PC-3 (cell line): ENCODE results near the gene DENND4C. TPM values are rescaled to one million over a fixed set of nuclear protein-coding genes. Genes with fewer than 3 reads are reported as not detected.

Source experiments
- ATAC-seq: fragments of 200-7000 bp; cut with Tn5 transposase; 2 replicates; pipeline ENCODE4 v1.9.1; 2020; ENCODE audit warnings: mild to moderate bottlenecking, moderate library complexity
- BruUV-seq: library from RNA; stranded (reverse); fragments of 400-500 nt; replicated peaks from 2 replicates; lab custom pipeline; 2021; lab: Mats Ljungman, UMichigan
- CTCF ChIA-PET: fragments of 300-600 bp; sonication (Branson Sonifier 250); formaldehyde crosslinking; loops from one replicate; lab custom pipeline; 2022; ENCODE audit warnings: antibody characterized with exemption; lab: Charles Lee
- POLR2A ChIA-PET: fragments of 300-600 bp; sonication (Branson Sonifier 250); formaldehyde crosslinking; loops from one replicate; lab custom pipeline; 2022; ENCODE audit warnings: antibody characterized with exemption; ENCODE audit not compliant: unreplicated experiment; lab: Charles Lee
- DNase-seq: peaks from one replicate; pipeline ENCODE4 v3.0.0-alpha.2; 2015
- H2AFZ ChIP-seq: fragments of 300-600 bp; sonication (generic); 2 replicates; pipeline ENCODE4 v1.6.0; 2016; ENCODE audit warnings: antibody characterized with exemption, low read length
- H3F3A ChIP-seq: fragments of 300-600 bp; sonication (generic); one replicate; pipeline ENCODE4 v1.6.0; 2017; ENCODE audit warnings: antibody characterized with exemption, low read length, control low read depth, mild to moderate bottlenecking; ENCODE audit not compliant: unreplicated experiment
- H3K27ac ChIP-seq: fragments of 300-600 bp; sonication (generic); 2 replicates; pipeline ENCODE4 v1.5.1; 2016; ENCODE audit warnings: mild to moderate bottlenecking, low read length
- H3K27me3 ChIP-seq: fragments of 300-600 bp; sonication (generic); 2 replicates; pipeline ENCODE4 v1.6.1; 2016; ENCODE audit warnings: low read length, mixed read lengths
- H3K36me3 ChIP-seq: fragments of 300-600 bp; sonication (generic); 2 replicates; pipeline ENCODE4 v1.6.1; 2016; ENCODE audit warnings: low read depth, mixed run types, low read length, mixed read lengths
- H3K4me1 ChIP-seq: fragments of 300-600 bp; sonication (generic); 2 replicates; pipeline ENCODE4 v1.5.1; 2016; ENCODE audit warnings: low read length; ENCODE audit not compliant: insufficient read depth
- H3K4me2 ChIP-seq: fragments of 300-600 bp; sonication (generic); 2 replicates; pipeline ENCODE4 v1.6.0; 2016; ENCODE audit warnings: low read length
- H3K4me3 ChIP-seq: fragments of 300-600 bp; sonication (generic); 2 replicates; pipeline ENCODE4 v1.5.1; 2016; ENCODE audit warnings: mild to moderate bottlenecking, low read length, mixed read lengths
- H3K79me2 ChIP-seq: fragments of 300-600 bp; sonication (generic); 2 replicates; pipeline ENCODE4 v1.6.1; 2017; ENCODE audit warnings: low read length, mixed read lengths
- H3K9ac ChIP-seq: fragments of 300-600 bp; sonication (generic); 2 replicates; pipeline ENCODE4 v1.6.0; 2016; ENCODE audit warnings: mild to moderate bottlenecking, low read length
- H3K9me2 ChIP-seq: fragments of 300-600 bp; sonication (generic); replicated peaks from 2 replicates; pipeline ENCODE4 v1.6.1; 2016; ENCODE audit warnings: mixed run types, low read length, mixed read lengths
- H3K9me3 ChIP-seq: fragments of 300-600 bp; sonication (generic); 2 replicates; pipeline ENCODE4 v1.6.1; 2016; ENCODE audit warnings: low read length, mixed read lengths
- H4K20me1 ChIP-seq: fragments of 300-600 bp; sonication (generic); 2 replicates; pipeline ENCODE4 v1.6.1; 2016; ENCODE audit warnings: low read length, mixed read lengths
- EZH2 ChIP-seq: fragments of 300-600 bp; sonication (generic); IDR thresholded peaks from one replicate; pipeline ENCODE4 v1.6.1; 2017; ENCODE audit warnings: antibody characterized with exemption, mild to moderate bottlenecking, low read length; ENCODE audit not compliant: unreplicated experiment
- EZH2phosphoT487 ChIP-seq: fragments of 300-600 bp; sonication (generic); IDR thresholded peaks from 2 replicates; pipeline ENCODE4 v1.6.1; 2018; ENCODE audit warnings: mild to moderate bottlenecking, antibody characterized with exemption, low read length, borderline replicate concordance
- intact Hi-C: fragments of 100-400 bp; cut with micrococcal nuclease; formaldehyde crosslinking; loops from 2 replicates; pipeline ENCODE4 v1.9.0; 2023
- total RNA-seq: library from RNA; depleted of rRNA; stranded (reverse); fragments of >200 nt; gene quantifications from 2 replicates; pipeline ENCODE4 v1.2.3, GENCODE V29; 2014
- TF ChIP-seq, protein P1 (sequence below): fragments of 300-600 bp; sonication (generic); conservative IDR thresholded peaks from 2 replicates; pipeline ENCODE4 v1.5.1; 2017; ENCODE audit warnings: antibody characterized with exemption, low read depth, mild to moderate bottlenecking, low read length

Gene DENND4C
- total RNA-seq, 1 experiment from 2014 or later = 20.9 TPM

DNA sequence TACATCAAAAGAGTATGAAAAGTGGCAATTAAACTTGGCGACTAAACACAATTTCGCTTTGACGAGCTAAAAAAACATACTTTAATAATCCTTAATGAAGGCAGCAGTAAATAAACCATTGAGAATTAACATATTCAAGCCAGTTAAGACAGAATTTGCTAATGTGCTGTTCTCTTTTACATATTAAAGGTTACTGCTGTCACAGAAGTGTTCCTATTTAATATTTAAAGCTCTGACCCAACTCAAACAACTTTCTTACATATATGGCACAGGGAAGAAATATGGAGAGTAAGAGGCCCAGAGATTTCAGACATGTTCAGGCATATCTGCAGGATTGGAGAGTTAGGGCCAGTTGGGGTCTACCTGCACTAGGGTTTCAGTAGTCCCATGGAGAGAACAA is 16.7 kb upstream of the DENND4C start:
- BruUV-seq = no TSS peak
- TF ChIP-seq EZH2 (no peak), EZH2phosphoT487 (no peak)
- TF ChIP-seq, protein P1, sequence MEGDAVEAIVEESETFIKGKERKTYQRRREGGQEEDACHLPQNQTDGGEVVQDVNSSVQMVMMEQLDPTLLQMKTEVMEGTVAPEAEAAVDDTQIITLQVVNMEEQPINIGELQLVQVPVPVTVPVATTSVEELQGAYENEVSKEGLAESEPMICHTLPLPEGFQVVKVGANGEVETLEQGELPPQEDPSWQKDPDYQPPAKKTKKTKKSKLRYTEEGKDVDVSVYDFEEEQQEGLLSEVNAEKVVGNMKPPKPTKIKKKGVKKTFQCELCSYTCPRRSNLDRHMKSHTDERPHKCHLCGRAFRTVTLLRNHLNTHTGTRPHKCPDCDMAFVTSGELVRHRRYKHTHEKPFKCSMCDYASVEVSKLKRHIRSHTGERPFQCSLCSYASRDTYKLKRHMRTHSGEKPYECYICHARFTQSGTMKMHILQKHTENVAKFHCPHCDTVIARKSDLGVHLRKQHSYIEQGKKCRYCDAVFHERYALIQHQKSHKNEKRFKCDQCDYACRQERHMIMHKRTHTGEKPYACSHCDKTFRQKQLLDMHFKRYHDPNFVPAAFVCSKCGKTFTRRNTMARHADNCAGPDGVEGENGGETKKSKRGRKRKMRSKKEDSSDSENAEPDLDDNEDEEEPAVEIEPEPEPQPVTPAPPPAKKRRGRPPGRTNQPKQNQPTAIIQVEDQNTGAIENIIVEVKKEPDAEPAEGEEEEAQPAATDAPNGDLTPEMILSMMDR = no peak
- Histone ChIP-seq H3K9me2 (no peaks in the 10 kb centered on the region), H3K79me2 (no peaks in the 10 kb centered on the region), H3K36me3 (no peaks in the 10 kb centered on the region), H3K27me3 (no peaks in the 10 kb centered on the region), H3F3A (no peaks in the 10 kb centered on the region), H3K9ac (no peak overlapping the region), H3K4me3 (no peak overlapping the region), H3K9me3 (no peaks in the 10 kb centered on the region), H2AFZ (no peak overlapping the region), H4K20me1 (no peaks in the 10 kb centered on the region), H3K27ac (no peak overlapping the region), H3K4me1 (peaks cover 4% of the 10 kb centered on the region), H3K4me2 (no peak overlapping the region)
- DNase-seq = no peak
- ChIA-PET POLR2A (no interaction called here), CTCF (no interaction called here)
- intact Hi-C loops = no loop called here
- ATAC-seq = no peak

DNA sequence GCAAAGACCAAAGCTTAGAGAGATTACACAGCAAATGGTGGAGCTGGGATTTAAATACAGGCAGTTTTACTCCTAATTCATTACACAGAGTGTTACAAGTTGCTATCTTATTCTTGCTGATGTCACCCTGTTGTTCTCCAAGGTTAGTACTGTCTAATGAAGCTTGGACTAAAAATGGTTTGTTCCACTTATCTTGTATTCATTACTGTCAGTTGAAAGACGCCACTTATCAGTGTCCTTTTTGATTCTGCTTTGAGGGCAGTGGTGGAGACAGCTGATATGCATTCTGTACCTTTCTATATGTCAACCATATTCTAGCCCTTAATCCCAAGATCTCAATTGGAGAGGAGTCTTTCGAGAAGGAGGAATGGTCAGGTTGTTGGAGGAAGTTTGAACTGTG is 14.0 kb upstream of the DENND4C start:
- DNase-seq = no peak
- H3K27me3 ChIP-seq = no peaks in the 10 kb centered on the region
- no peak overlapping the region for H3K27ac ChIP-seq
- no peak overlapping the region for H3K4me2 ChIP-seq
- no TSS peak for BruUV-seq
- H3K4me1 ChIP-seq = no peaks in the 10 kb centered on the region
- ChIA-PET POLR2A (no interaction called here), CTCF (no interaction called here)
- H4K20me1 ChIP-seq = no peaks in the 10 kb centered on the region
- intact Hi-C loops = no loop called here
- no peak overlapping the region for H2AFZ ChIP-seq
- H3K9me3 ChIP-seq = no peaks in the 10 kb centered on the region
- H3F3A ChIP-seq = no peaks in the 10 kb centered on the region
- H3K9ac ChIP-seq = no peak overlapping the region
- H3K36me3 ChIP-seq = no peaks in the 10 kb centered on the region
- no peaks in the 10 kb centered on the region for H3K9me2 ChIP-seq
- ATAC-seq = no peak
- TF ChIP-seq, protein P1 = no peak
- no peak for TF ChIP-seq EZH2
- TF ChIP-seq EZH2phosphoT487 = no peak
- no peaks in the 10 kb centered on the region for H3K79me2 ChIP-seq
- no peak overlapping the region for H3K4me3 ChIP-seq

DNA sequence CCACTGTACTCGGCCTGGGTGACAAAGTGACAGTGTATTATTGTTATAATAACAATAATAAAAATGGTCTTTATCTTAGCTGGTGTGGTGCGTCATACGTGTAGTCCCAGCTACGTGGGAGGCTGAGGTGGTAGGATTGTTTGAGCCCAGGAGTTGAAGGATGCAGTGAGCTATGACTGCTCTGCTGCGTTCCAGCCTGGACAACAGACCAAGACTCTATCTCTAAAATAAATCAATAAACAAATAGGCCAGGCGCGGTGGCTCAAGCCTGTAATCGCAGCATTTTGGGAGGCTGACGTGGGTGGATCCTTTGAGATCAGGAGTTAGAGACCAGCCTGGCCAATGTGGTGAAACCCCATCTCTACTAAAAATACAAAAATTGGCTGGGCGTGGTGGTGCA is 9.2 kb upstream of the DENND4C start:
- no peak for ATAC-seq
- Histone ChIP-seq H3K79me2 (no peaks in the 10 kb centered on the region), H3K9me3 (no peaks in the 10 kb centered on the region), H3K4me1 (no peaks in the 10 kb centered on the region), H3K36me3 (no peaks in the 10 kb centered on the region), H3K9ac (no peak overlapping the region), H4K20me1 (no peaks in the 10 kb centered on the region), H2AFZ (no peak overlapping the region), H3K9me2 (no peaks in the 10 kb centered on the region), H3K4me3 (no peak overlapping the region), H3K27ac (no peak overlapping the region), H3F3A (no peaks in the 10 kb centered on the region), H3K4me2 (no peak overlapping the region), H3K27me3 (no peaks in the 10 kb centered on the region)
- intact Hi-C loops = no loop called here
- TF ChIP-seq EZH2 (no peak), EZH2phosphoT487 (no peak)
- TF ChIP-seq, protein P1 = no peak
- no TSS peak for BruUV-seq
- no peak for DNase-seq
- ChIA-PET CTCF (no interaction called here), POLR2A (no interaction called here)
